GM18907 (cell line): Measurements from ENCODE around the gene BRWD1.
"Not testable (repeated sequence)": the region's sequence is repeated elsewhere in the genome, so short reads cannot be mapped to it uniquely, and the experiment has no call there.

Experiments used
- ATAC-seq: cut with Tn5 transposase; IDR thresholded peaks from one replicate; pipeline ENCODE4 v1.9.1; 2021; ENCODE audit warnings: mild to moderate bottlenecking, moderate library complexity; ENCODE audit not compliant: unreplicated experiment

BRWD1 gene

GRCh38 chr21:39137248-39138178 is 175.9 kb downstream of the BRWD1 start:
- no peak for ATAC-seq

GRCh38 chr21:39136711-39137110 is 176.7 kb downstream of the BRWD1 start:
- no peak for ATAC-seq

- not testable (repeated sequence) for ATAC-seq
Measured at GRCh38 chr21:39136138-39136537, 177.3 kb downstream of the BRWD1 start.

DNA sequence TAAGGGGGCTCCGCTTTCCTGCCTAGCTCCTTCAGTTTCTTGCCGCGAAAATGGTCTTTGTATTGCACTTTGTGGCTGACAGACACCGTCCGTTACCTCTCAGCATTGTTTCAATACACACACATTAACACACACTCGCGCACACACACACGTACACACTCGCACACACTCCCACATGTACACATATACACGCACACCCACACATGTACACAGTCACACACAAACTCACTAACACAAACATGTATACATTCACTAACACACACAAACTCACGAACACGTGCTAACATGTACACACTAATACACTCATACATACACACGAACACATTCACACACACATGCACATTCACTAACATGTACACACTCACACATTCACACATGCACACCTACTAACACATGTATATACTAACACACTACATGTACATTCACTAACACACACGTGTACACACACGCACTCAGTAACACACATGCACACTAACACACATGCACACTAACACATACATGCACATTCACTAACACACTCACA is 179.1 kb downstream of the BRWD1 start:
- no peak for ATAC-seq
